GM18909 (cell line): Measurements from ENCODE around the gene MTHFD1.
"Not testable (repeated sequence)": the region's sequence is repeated elsewhere in the genome, so short reads cannot be mapped to it uniquely, and the experiment has no call there.

Experiments
- ATAC-seq: cut with Tn5 transposase; IDR thresholded peaks from one replicate; pipeline ENCODE4 v1.9.1; 2021; ENCODE audit warnings: mild to moderate bottlenecking; ENCODE audit not compliant: unreplicated experiment, poor library complexity

Gene MTHFD1

DNA sequence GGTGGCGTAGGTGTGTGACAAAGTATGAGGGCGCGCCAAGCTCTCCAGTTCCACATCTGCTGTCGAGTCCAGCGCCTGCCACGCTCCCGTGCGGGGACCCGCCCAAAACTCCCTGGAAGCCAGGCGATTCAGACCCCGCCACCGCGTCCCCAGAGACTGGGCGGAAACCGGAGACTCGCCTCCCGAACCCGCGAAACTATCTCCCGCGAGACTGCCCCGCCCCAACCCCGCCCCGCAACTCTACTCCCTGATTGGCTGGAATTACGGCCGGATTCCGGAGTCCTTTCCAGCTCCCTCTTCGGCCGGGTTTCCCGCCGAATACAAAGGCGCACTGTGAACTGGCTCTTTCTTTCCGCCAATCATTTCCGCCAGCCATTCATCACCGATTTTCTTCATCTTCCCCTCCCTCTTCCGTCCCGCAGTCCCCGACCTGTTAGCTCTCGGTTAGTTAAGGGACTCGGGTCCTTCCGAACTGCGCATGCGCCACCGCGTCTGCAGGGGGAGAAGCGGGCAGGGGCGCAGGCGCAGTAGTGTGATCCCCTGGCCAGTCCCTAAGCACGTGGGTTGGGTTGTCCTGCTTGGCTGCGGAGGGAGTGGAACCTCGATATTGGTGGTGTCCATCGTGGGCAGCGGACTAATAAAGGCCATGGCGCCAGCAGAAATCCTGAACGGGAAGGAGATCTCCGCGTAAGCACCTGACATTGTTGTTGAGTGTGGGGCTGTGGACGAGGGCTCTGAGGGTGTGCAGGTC, at the start of gene MTHFD1:
Gene MTHFD1 (plus strand): TSS at position 572 of the 751 bp plus-strand sequence. CDS start 75 bp downstream, at position 647.
- peak; percentile 87 for ATAC-seq

GRCh38 chr14:64338616-64339316, 49.4 kb upstream of the MTHFD1 start:
- peak; percentile 92 for ATAC-seq

DNA sequence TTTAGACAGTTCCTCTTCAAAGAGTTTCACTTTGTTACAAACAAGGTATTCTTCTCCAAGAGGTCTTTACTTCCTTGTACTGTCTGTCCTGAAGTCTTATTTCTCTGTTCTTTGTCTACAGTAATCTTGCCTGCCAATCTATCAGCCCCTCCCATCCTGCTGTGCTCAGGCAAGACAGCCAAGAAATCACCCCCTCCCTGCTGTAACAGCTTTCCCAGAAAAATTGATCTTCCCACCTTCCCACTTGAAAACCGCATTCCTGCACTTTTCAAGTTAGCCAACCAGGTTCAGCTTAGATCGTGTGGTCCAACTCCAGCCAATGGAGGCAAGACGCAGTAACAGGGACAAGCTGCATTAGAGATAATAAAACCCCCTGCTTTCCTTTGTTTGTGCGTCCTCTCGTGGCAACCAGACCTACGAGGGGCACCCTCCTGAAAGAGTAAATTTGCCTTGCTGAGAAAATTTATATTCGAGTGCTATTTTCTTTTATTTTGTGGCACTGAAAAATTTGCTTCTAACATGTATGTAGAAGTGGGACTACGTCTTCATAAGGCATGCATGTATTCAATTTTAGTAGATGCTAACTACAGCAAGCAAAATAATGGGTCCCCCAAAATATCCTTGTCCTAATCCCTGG, 47.5 kb upstream of the MTHFD1 start:
- ATAC-seq = no peak

DNA sequence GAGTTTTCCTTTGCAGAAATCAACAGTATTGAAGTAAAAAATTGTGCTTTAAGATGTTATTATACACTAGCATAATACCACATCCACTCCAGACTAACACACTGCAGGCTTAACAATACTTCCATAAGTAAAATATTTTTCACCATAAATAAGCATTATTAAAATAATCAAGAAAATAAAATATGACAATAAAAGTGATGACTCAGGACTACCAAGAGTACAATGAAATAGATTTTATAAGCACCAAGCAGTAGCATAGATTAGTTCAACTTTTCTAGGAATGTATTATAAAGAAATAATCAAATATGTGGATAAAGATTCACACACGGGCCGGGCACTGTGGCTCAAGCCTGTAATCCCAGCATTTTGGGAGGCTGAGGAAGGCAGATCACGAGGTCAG, 40.4 kb upstream of the MTHFD1 start:
- no peak for ATAC-seq

DNA sequence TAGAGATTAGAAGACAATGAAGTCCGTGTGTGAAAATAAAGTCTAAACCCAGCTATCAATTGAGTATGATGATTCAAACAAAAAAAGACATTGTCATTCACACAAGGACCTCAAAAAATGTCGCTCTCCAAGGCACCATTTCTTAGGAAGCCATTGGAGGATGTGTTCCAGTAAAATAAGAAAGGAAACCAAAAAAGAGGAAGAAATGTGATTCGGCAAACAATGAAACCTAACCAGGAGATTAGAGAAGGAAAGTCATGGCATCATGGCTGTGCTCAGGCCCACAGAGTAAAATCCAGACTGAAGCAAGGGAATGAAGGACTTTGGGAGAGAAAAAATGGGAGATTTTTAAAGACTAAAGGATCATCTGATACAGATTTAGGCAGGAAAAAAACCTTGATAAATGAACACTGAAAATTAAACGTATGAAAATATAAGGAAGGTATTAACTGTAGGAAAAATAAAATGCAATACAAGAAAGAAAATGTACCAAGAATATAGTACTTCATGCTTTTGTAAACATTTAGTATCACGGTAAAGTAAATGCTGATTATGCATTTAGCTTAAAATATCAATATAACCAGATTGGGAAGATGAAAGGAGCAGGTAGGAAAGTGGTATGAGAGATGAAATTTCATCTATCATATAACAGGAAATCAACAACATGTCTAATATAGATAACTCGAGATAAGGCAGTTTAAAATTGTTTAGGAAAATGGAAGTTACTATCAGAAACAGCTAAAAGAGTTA, 38.2 kb upstream of the MTHFD1 start:
- ATAC-seq = no peak

- no peak for ATAC-seq
Observed at GRCh38 chr14:64363265-64363846, 24.8 kb upstream of the MTHFD1 start.

DNA sequence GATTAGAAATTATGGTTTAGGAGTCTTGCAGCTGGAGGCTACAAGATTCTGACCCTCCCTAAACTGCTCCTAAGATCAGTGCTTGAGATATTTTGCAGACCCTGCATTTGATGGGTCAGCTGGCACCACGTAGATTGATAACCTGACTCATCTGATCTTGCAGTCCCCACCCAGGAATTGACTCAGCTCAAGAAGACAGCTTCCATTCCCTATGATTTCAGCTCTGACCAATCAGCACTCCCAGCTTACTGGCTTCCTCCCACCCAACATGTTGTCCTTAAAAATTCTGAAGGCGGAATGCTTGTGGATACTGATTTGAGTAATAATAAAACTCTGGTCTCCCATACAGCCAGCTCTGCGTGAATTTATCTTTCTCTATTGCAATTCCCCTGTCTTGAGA, 23.2 kb upstream of the MTHFD1 start:
- no peak for ATAC-seq

- ATAC-seq = not testable (repeated sequence)
Observed at GRCh38 chr14:64365358-64365889, 22.7 kb upstream of the MTHFD1 start.

DNA sequence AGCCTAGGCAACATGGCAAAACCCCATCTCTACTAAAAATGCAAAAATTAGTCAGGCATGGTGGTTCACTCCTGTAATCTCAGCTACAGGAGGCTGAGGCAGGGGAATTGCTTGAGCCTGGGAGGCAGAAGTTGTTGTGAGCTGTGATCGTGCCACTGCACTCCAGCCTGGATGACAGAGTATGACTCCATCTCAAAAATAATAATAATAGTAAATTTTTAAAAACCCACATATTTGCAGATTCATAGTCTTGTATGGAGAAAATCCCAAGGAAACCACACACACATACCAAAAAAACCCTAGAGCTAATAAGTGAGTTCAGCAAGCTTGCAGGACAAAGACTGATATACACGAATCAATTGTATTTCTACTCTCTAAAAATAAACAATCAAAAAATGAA, 19.0 kb upstream of the MTHFD1 start:
- no peak for ATAC-seq

DNA sequence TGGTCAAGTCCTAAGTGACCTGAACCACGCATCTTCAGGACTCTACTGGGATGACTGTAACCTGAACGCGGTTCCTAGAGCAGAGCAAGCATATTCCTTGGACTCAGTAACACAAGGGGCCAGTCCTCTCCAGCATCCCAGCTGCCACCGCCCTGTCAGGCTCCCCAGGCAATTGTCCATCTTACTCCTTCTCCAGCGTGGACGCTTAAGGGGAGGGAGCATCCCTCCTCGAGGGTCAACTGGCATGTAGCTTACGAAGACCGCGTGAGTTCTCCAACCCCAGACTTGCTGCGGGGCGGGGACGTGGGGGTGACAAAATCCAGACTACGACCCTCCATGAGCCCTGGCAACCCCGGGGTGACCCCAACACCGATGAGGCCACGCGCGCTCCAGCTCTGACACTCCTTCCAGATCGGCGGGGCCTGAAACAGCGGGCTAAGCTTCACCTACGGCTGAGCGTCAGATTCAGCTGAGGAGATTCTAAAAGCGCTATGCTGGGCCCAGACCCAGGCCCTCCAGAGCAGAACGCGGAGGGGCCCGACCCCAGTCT, 846 bp upstream of the MTHFD1 start:
- ATAC-seq = no peak

- ATAC-seq = peak; percentile 15
Observed at GRCh38 chr14:64388533-64389285, 556 bp downstream of the MTHFD1 start.

- ATAC-seq = no peak
Observed at GRCh38 chr14:64391113-64391725, 3.1 kb downstream of the MTHFD1 start.

DNA sequence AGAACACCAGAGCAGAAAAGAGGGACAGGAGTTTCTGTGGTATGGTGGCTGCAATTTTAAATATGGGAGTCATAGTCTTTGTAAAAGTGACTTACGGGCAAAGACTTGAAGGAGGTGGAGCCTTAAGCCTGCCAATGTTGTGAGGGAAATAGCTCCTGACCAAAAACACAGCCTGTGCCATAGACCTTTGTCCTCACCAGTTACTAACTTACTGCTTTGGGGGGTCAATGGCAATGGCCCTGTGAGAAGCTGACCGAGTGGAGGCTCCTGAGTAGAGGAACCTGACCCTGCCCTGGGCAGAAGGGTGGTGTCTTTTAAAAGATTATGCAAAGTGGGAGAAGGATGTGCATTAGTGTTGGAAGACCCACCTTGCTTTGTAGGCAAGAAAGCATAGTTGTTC, 3.8 kb downstream of the MTHFD1 start:
- no peak for ATAC-seq

GRCh38 chr14:64393189-64393726, 5.1 kb downstream of the MTHFD1 start:
- not testable (repeated sequence) for ATAC-seq

- no peak for ATAC-seq
Observed at GRCh38 chr14:64394423-64394822, 6.3 kb downstream of the MTHFD1 start.

GRCh38 chr14:64394977-64395633, 7.0 kb downstream of the MTHFD1 start:
- ATAC-seq = no peak

- ATAC-seq = no peak
Observed at GRCh38 chr14:64400829-64401459, 12.8 kb downstream of the MTHFD1 start.
